Endodermal cell (in vitro differentiated cells): Measurements from ENCODE around the gene EPYC. TPM values are rescaled to one million over a fixed set of nuclear protein-coding genes. Genes with fewer than 3 reads are reported as not detected.

Experiments
- DNase-seq: peaks from one replicate; pipeline ENCODE4 v3.0.0-alpha.2; 2017
- H3K27ac ChIP-seq: 2 replicates; pipeline ENCODE4 v1.5.1; 2013; ENCODE audit warnings: mild to moderate bottlenecking, low read depth, low read length, moderate library complexity
- H3K27me3 ChIP-seq: 2 replicates; pipeline ENCODE4 v1.6.1; 2013; ENCODE audit warnings: mild to moderate bottlenecking, low read length, moderate library complexity; ENCODE audit not compliant: insufficient read depth, control insufficient read depth, poor library complexity, severe bottlenecking
- H3K36me3 ChIP-seq: 2 replicates; pipeline ENCODE4 v1.7.0; 2013; ENCODE audit warnings: mild to moderate bottlenecking, low read length, moderate library complexity; ENCODE audit not compliant: control insufficient read depth, insufficient read depth
- H3K4me1 ChIP-seq: one replicate; pipeline ENCODE4 v1.7.0; 2013; ENCODE audit warnings: low read length; ENCODE audit not compliant: control insufficient read depth, insufficient read depth
- H3K4me3 ChIP-seq: 2 replicates; pipeline ENCODE4 v1.5.1; 2013; ENCODE audit warnings: mild to moderate bottlenecking, low read length, moderate library complexity
- H3K9ac ChIP-seq: 2 replicates; pipeline ENCODE4 v1.6.1; 2013; ENCODE audit warnings: mild to moderate bottlenecking, low read length, moderate library complexity; ENCODE audit not compliant: poor library complexity, severe bottlenecking; ENCODE audit errors: extremely low read depth
- H3K9me3 ChIP-seq: 2 replicates; pipeline ENCODE4 v1.6.1; 2013; ENCODE audit warnings: mild to moderate bottlenecking, low read length, moderate library complexity; ENCODE audit not compliant: control insufficient read depth
- H3K27ac Mint-ChIP-seq: 2 replicates; pipeline ENCODE4 v1.8.0; 2020; ENCODE audit warnings: mixed read lengths
- H3K27me3 Mint-ChIP-seq: 2 replicates; pipeline ENCODE4 v1.8.0; 2021; ENCODE audit warnings: mild to moderate bottlenecking, mixed read lengths; ENCODE audit not compliant: insufficient read depth
- H3K36me3 Mint-ChIP-seq: 2 replicates; pipeline ENCODE4 v1.8.0; 2020; ENCODE audit warnings: low read depth, mixed read lengths
- H3K4me1 Mint-ChIP-seq: 2 replicates; pipeline ENCODE4 v1.8.0; 2020; ENCODE audit warnings: mixed read lengths
- H3K4me3 Mint-ChIP-seq: 2 replicates; pipeline ENCODE4 v1.8.0; 2020; ENCODE audit warnings: mild to moderate bottlenecking, moderate library complexity, mixed read lengths
- H3K9me3 Mint-ChIP-seq: 2 replicates; pipeline ENCODE4 v1.8.0; 2020; ENCODE audit warnings: mild to moderate bottlenecking, mixed read lengths
- WGBS, 2 experiments: methylation state at CpG; one replicate each; pipeline versions ENCODE4 v1.1.5 to v1.1.7; 2013; ENCODE audit warnings: missing lambda C conversion rate in 2 of 2, mixed read lengths in 1 of 2; ENCODE audit not compliant: insufficient coverage in 1 of 2, insufficient read length in 1 of 2; 5-methylcytosine and 5-hydroxymethylcytosine counted together
- total RNA-seq, 2 donors: library from RNA; stranded (reverse); fragmentation: NEBNext Ultra II Directional in 1 of 2; extraction: Animal tissue kit (Norgen Biotek cat#: 25700) in 1 of 2; gene quantifications; 2 replicates in 1 of 2; 3 replicates in 1 of 2; pipeline ENCODE4 v1.2.1, GENCODE V29; 2021
- TF ChIP-seq, protein P1 (sequence below): fragments of 200-600 bp; sonication (generic); conservative IDR thresholded peaks from 2 replicates; pipeline ENCODE4 v1.5.0; 2021; ENCODE audit warnings: antibody characterized with exemption, mild to moderate bottlenecking

EPYC gene
- total RNA-seq, 2 donors from 2014 or later = not detected

GRCh38 chr12:90920222-90920621, 84.5 kb downstream of the EPYC start:
- no CpG with 5 or more reads among the region's 1 CpG for WGBS, 2 experiments
- no peak for DNase-seq
- H3K9ac ChIP-seq = no peak overlapping the region
- no peaks in the 10 kb centered on the region for H3K9me3 ChIP-seq
- H3K27me3 ChIP-seq = no peaks in the 10 kb centered on the region
- Mint-ChIP-seq H3K36me3 (no peaks in the 10 kb centered on the region), H3K27ac (no peak overlapping the region), H3K4me3 (no peak overlapping the region), H3K9me3 (no peaks in the 10 kb centered on the region), H3K27me3 (peaks cover 44% of the 10 kb centered on the region), H3K4me1 (peaks cover 11% of the 10 kb centered on the region)
- TF ChIP-seq, protein P1, sequence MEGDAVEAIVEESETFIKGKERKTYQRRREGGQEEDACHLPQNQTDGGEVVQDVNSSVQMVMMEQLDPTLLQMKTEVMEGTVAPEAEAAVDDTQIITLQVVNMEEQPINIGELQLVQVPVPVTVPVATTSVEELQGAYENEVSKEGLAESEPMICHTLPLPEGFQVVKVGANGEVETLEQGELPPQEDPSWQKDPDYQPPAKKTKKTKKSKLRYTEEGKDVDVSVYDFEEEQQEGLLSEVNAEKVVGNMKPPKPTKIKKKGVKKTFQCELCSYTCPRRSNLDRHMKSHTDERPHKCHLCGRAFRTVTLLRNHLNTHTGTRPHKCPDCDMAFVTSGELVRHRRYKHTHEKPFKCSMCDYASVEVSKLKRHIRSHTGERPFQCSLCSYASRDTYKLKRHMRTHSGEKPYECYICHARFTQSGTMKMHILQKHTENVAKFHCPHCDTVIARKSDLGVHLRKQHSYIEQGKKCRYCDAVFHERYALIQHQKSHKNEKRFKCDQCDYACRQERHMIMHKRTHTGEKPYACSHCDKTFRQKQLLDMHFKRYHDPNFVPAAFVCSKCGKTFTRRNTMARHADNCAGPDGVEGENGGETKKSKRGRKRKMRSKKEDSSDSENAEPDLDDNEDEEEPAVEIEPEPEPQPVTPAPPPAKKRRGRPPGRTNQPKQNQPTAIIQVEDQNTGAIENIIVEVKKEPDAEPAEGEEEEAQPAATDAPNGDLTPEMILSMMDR = no peak
- no peak overlapping the region for H3K27ac ChIP-seq
- H3K36me3 ChIP-seq = no peaks in the 10 kb centered on the region
- no peak overlapping the region for H3K4me3 ChIP-seq
- no peaks in the 10 kb centered on the region for H3K4me1 ChIP-seq

DNA sequence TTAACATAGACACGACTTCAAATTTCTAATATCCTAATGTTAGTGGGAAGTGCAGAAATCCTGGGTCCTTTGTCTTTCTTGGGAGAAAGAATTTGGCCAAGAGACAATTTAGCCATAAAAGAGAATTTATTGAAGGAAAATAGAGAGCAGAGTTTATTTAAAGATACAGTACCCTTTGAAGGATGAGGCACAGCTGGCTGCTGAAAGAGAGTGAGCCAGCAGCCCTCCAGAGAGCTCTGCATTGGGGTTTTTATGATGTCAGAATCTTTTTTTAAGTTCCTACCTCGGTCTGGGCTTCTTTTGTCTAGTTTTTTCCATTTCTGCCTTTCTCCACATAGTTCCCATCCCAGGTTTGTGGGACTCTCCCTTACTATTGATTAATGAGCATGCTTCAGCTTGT, 87.3 kb downstream of the EPYC start:
- Histone ChIP-seq H3K9me3 (no peaks in the 10 kb centered on the region), H3K9ac (no peak overlapping the region), H3K27me3 (no peaks in the 10 kb centered on the region), H3K4me3 (no peak overlapping the region), H3K4me1 (no peaks in the 10 kb centered on the region), H3K27ac (no peak overlapping the region), H3K36me3 (no peaks in the 10 kb centered on the region)
- no peak for DNase-seq
- no peaks in the 10 kb centered on the region for H3K36me3 Mint-ChIP-seq
- peaks cover 27% of the 10 kb centered on the region for H3K27me3 Mint-ChIP-seq
- TF ChIP-seq, protein P1 = no peak
- peaks cover 3% of the 10 kb centered on the region for H3K9me3 Mint-ChIP-seq
- H3K27ac Mint-ChIP-seq = no peak overlapping the region
- WGBS, 2 experiments = 89% methylated on average over 2 of the region's 2 CpGs; no CpG with 5 or more reads in 1 of the 2 experiments
- no peak overlapping the region for H3K4me3 Mint-ChIP-seq
- peaks cover 3% of the 10 kb centered on the region for H3K4me1 Mint-ChIP-seq

- peaks cover 26% of the 10 kb centered on the region for H3K27me3 Mint-ChIP-seq
- no peak overlapping the region for H3K27ac Mint-ChIP-seq
- no peaks in the 10 kb centered on the region for H3K4me1 Mint-ChIP-seq
- H3K9me3 Mint-ChIP-seq = peaks cover 3% of the 10 kb centered on the region
- DNase-seq = no peak
- no peak overlapping the region for H3K4me3 Mint-ChIP-seq
- Histone ChIP-seq H3K27ac (no peak overlapping the region), H3K9me3 (no peaks in the 10 kb centered on the region), H3K27me3 (no peaks in the 10 kb centered on the region), H3K36me3 (no peaks in the 10 kb centered on the region), H3K4me1 (no peaks in the 10 kb centered on the region), H3K9ac (no peak overlapping the region), H3K4me3 (no peak overlapping the region)
- no peaks in the 10 kb centered on the region for H3K36me3 Mint-ChIP-seq
- TF ChIP-seq, protein P1 = no peak
Observed at GRCh38 chr12:90916516-90916915, 88.3 kb downstream of the EPYC start.
